Measurements from ENCODE around the gene OPN1MW. TPM values are rescaled to one million over a fixed set of nuclear protein-coding genes. Genes with fewer than 3 reads are reported as not detected.
"Not testable (repeated sequence)": the region's sequence is repeated elsewhere in the genome, so short reads cannot be mapped to it uniquely, and the experiment has no call there.

The OPN1MW gene
- total and polyA plus RNA-seq, 7 donors, result not detected

GRCh38 chrX:154140742-154141141 lies 41.7 kb upstream of the OPN1MW start:
- WGBS, 2 donors, result 85 to 90% methylated on average over 10 of the region's 10 CpGs

GRCh38 chrX:154142386-154142785 lies 40.0 kb upstream of the OPN1MW start:
- H3K9me3 ChIP-seq, result no peaks in the 10 kb centered on the region
- no peaks in the 10 kb centered on the region for H3K4me1 ChIP-seq
- DNase-seq, result no peak
- no peak for TF ChIP-seq CTCF (IDR thresholded peaks at IDR 0.05)
- no peak for TF ChIP-seq EP300 (IDR thresholded peaks at IDR 0.05)
- TF ChIP-seq POLR2AphosphoS5 (IDR thresholded peaks at IDR 0.05), result no peak
- no peak for TF ChIP-seq POLR2A (IDR thresholded peaks at IDR 0.05)
- no peaks in the 10 kb centered on the region for H3K27me3 ChIP-seq
- no peak overlapping the region for H3K27ac ChIP-seq
- WGBS, 2 donors, result 93 to 95% methylated on average over 8 of the region's 8 CpGs
- H3K4me3 ChIP-seq, result no peak overlapping the region
- intact Hi-C loops (cut with DNase I), result no loop called here
- H3K36me3 ChIP-seq, result no peaks in the 10 kb centered on the region

More at GRCh38 chrX:154140742-154141141, 41.7 kb upstream of the OPN1MW start:
- H3K4me1 ChIP-seq, result no peaks in the 10 kb centered on the region
- H3K27ac ChIP-seq, result no peak overlapping the region
- DNase-seq, result no peak
- H3K4me3 ChIP-seq, result no peak overlapping the region
- H3K36me3 ChIP-seq, result no peaks in the 10 kb centered on the region
- no peaks in the 10 kb centered on the region for H3K27me3 ChIP-seq
- TF ChIP-seq POLR2AphosphoS5 (IDR thresholded peaks at IDR 0.05), result no peak
- TF ChIP-seq POLR2A (IDR thresholded peaks at IDR 0.05), result no peak
- no peaks in the 10 kb centered on the region for H3K9me3 ChIP-seq
- intact Hi-C loops (cut with DNase I), result no loop called here

- WGBS, 2 donors, result 90 to 93% methylated on average over 23 of the region's 23 CpGs
- TF ChIP-seq CTCF (IDR thresholded peaks at IDR 0.05), result no peak
- TF ChIP-seq POLR2A (IDR thresholded peaks at IDR 0.05), result no peak
- no peak for TF ChIP-seq POLR2AphosphoS5 (IDR thresholded peaks at IDR 0.05)
- no peak for TF ChIP-seq EP300 (IDR thresholded peaks at IDR 0.05)
- intact Hi-C loops (cut with DNase I), result no loop called here
These were observed 39.2 kb upstream of the OPN1MW start for GRCh38 chrX:154142950-154143745.

GRCh38 chrX:154144010-154144409 lies 38.4 kb upstream of the OPN1MW start, which contains the start of gene OPN1LW:
TSS of gene OPN1LW (plus strand) at chrX:154144243. CDS start at chrX:154144284, 41 bp downstream.
- H3K36me3 ChIP-seq; H3K4me1 ChIP-seq; H3K27ac ChIP-seq; H3K4me3 ChIP-seq; H3K27me3 ChIP-seq; H3K9me3 ChIP-seq; intact Hi-C loops (cut with DNase I): not testable (repeated sequence)
- 93 to 94% methylated on average over 12 of the region's 15 CpGs for WGBS, 2 donors
- peak; percentile 41 for DNase-seq

More at GRCh38 chrX:154142950-154143745, 39.2 kb upstream of the OPN1MW start:
- no peaks in the 10 kb centered on the region for H3K27me3 ChIP-seq
- H3K9me3 ChIP-seq, result no peaks in the 10 kb centered on the region
- no peak overlapping the region for H3K27ac ChIP-seq
- no peak overlapping the region for H3K4me3 ChIP-seq
- no peaks in the 10 kb centered on the region for H3K36me3 ChIP-seq
- DNase-seq, result peak; percentile 34
- H3K4me1 ChIP-seq, result no peaks in the 10 kb centered on the region

- WGBS, 2 donors, result 94 to 100% methylated on average over 1 of the region's 6 CpGs
- intact Hi-C loops (cut with DNase I); H3K4me3 ChIP-seq; H3K27me3 ChIP-seq; H3K9me3 ChIP-seq; H3K27ac ChIP-seq; DNase-seq; H3K4me1 ChIP-seq; H3K36me3 ChIP-seq: not testable (repeated sequence)
These were observed 31.4 kb upstream of the OPN1MW start for GRCh38 chrX:154151030-154151429.

- H3K27ac ChIP-seq; H3K9me3 ChIP-seq; H3K27me3 ChIP-seq; H3K4me3 ChIP-seq; H3K36me3 ChIP-seq; H3K4me1 ChIP-seq; intact Hi-C loops (cut with DNase I); DNase-seq: not testable (repeated sequence)
- 96 to 98% methylated on average over 9 of the region's 11 CpGs for WGBS, 2 donors
These were observed 26.2 kb upstream of the OPN1MW start for GRCh38 chrX:154156221-154156620.

- H3K4me3 ChIP-seq; H3K27me3 ChIP-seq; H3K27ac ChIP-seq; H3K4me1 ChIP-seq; intact Hi-C loops (cut with DNase I); DNase-seq; H3K9me3 ChIP-seq; H3K36me3 ChIP-seq: not testable (repeated sequence)
- WGBS, 2 donors, result no CpG with 5 or more reads among the region's 2 CpGs
These were observed 25.2 kb upstream of the OPN1MW start for GRCh38 chrX:154157207-154157606.

GRCh38 chrX:154159345-154159744 lies 23.1 kb upstream of the OPN1MW start:
- H3K4me3 ChIP-seq; H3K27ac ChIP-seq; H3K9me3 ChIP-seq; H3K27me3 ChIP-seq; DNase-seq; H3K4me1 ChIP-seq; H3K36me3 ChIP-seq; intact Hi-C loops (cut with DNase I): not testable (repeated sequence)
- no CpG with 5 or more reads among the region's 15 CpGs for WGBS, 2 donors

GRCh38 chrX:154164902-154165301 lies 17.5 kb upstream of the OPN1MW start:
- no CpG with 5 or more reads among the region's 8 CpGs for WGBS, 2 donors
- intact Hi-C loops (cut with DNase I); H3K4me1 ChIP-seq: not testable (repeated sequence)

GRCh38 chrX:154168384-154168783 lies 14.0 kb upstream of the OPN1MW start:
- H3K27ac ChIP-seq; H3K4me3 ChIP-seq; H3K36me3 ChIP-seq; intact Hi-C loops (cut with DNase I); H3K27me3 ChIP-seq; DNase-seq; H3K9me3 ChIP-seq; H3K4me1 ChIP-seq: not testable (repeated sequence)
- WGBS, 2 donors, result no CpG with 5 or more reads among the region's 13 CpGs

More at GRCh38 chrX:154164902-154165301, 17.5 kb upstream of the OPN1MW start:
- H3K36me3 ChIP-seq, DNase-seq, H3K9me3 ChIP-seq, H3K27ac ChIP-seq, H3K4me3 ChIP-seq, H3K27me3 ChIP-seq: not testable (repeated sequence)
